ENCODE measurements around the gene WBP1. TPM values are rescaled to one million over a fixed set of nuclear protein-coding genes. Genes with fewer than 3 reads are reported as not detected.
A peak's percentile ranks its signal among the peaks of the same experiment; 100 is the strongest.

Gene WBP1
- total RNA-seq, 4 donors from 2014 or later = 60.7 to 119 (median 102) TPM

GRCh38 chr2:74415762-74416395 is 42.4 kb upstream of the WBP1 start:
- intact Hi-C loops (cut with DNase I) = no loop called here
- Histone ChIP-seq H3K27ac (no peak overlapping the region), H3K9me3 (no peaks in the 10 kb centered on the region), H3K4me1 (peaks cover 18 to 22% of the 10 kb centered on the region in 2 donors), H3K4me3 (replicated peaks in 1 of 3) (peak overlapping the region in 2 of 3 donors; percentile 29 to 39), H3K27me3 (no peaks in the 10 kb centered on the region), H3K36me3 (no peaks in the 10 kb centered on the region)
- TF ChIP-seq CTCF (IDR thresholded peaks at IDR 0.05) (no peak), POLR2A (IDR thresholded peaks at IDR 0.05) (no peak)
- 33 to 51% methylated on average over 29 to 33 of the region's 35 CpGs for WGBS, 2 donors
- peak; percentile 53 to 69 for DNase-seq

GRCh38 chr2:74416778-74417177 is 41.5 kb upstream of the WBP1 start:
- Histone ChIP-seq H3K9me3 (no peaks in the 10 kb centered on the region), H3K4me3 (replicated peaks in 1 of 3) (no peak overlapping the region), H3K27ac (no peak overlapping the region), H3K4me1 (peaks cover 20 to 25% of the 10 kb centered on the region in 2 donors), H3K36me3 (no peaks in the 10 kb centered on the region), H3K27me3 (no peaks in the 10 kb centered on the region)
- 73 to 77% methylated on average over 3 of the region's 3 CpGs for WGBS, 2 donors
- TF ChIP-seq POLR2A (IDR thresholded peaks at IDR 0.05) (no peak), CTCF (IDR thresholded peaks at IDR 0.05) (no peak)
- no peak for DNase-seq
- intact Hi-C loops (cut with DNase I) = no loop called here

GRCh38 chr2:74417197-74417596 is 41.0 kb upstream of the WBP1 start:
- H3K36me3 ChIP-seq = no peaks in the 10 kb centered on the region
- intact Hi-C loops (cut with DNase I) = no loop called here
- H3K27ac ChIP-seq = no peak overlapping the region
- no peaks in the 10 kb centered on the region for H3K27me3 ChIP-seq
- TF ChIP-seq POLR2A (IDR thresholded peaks at IDR 0.05) = no peak
- no peak for TF ChIP-seq CTCF (IDR thresholded peaks at IDR 0.05)
- 79 to 93% methylated on average over 3 of the region's 3 CpGs for WGBS, 2 donors
- DNase-seq = no peak
- no peak overlapping the region for H3K4me3 ChIP-seq (replicated peaks in 1 of 3)
- H3K9me3 ChIP-seq = no peaks in the 10 kb centered on the region
- H3K4me1 ChIP-seq = peaks cover 24 to 27% of the 10 kb centered on the region in 2 donors

GRCh38 chr2:74417763-74418162 is 40.5 kb upstream of the WBP1 start:
- Histone ChIP-seq H3K9me3 (no peaks in the 10 kb centered on the region), H3K27ac (no peak overlapping the region), H3K4me3 (replicated peaks in 1 of 3) (no peak overlapping the region), H3K4me1 (peaks cover 26 to 29% of the 10 kb centered on the region in 2 donors), H3K27me3 (no peaks in the 10 kb centered on the region), H3K36me3 (no peaks in the 10 kb centered on the region)
- TF ChIP-seq CTCF (IDR thresholded peaks at IDR 0.05) (no peak), POLR2A (IDR thresholded peaks at IDR 0.05) (no peak)
- DNase-seq = no peak
- 84 to 97% methylated on average over 5 to 6 of the region's 6 CpGs for WGBS, 2 donors
- intact Hi-C loops (cut with DNase I) = no loop called here

- Histone ChIP-seq H3K36me3 (no peaks in the 10 kb centered on the region), H3K27me3 (no peaks in the 10 kb centered on the region), H3K4me3 (replicated peaks in 1 of 3) (no peak overlapping the region), H3K27ac (no peak overlapping the region), H3K9me3 (no peaks in the 10 kb centered on the region), H3K4me1 (peaks cover 26 to 29% of the 10 kb centered on the region in 2 donors)
- intact Hi-C loops (cut with DNase I) = no loop called here
- TF ChIP-seq CTCF (IDR thresholded peaks at IDR 0.05) = no peak
- TF ChIP-seq POLR2A (IDR thresholded peaks at IDR 0.05) = no peak
- no peak for DNase-seq
- 79 to 81% methylated on average over 27 of the region's 27 CpGs for WGBS, 2 donors
Observed at GRCh38 chr2:74418312-74418711, 39.9 kb upstream of the WBP1 start.

All from thyroid gland (tissue), 4 donors.